Measurements from ENCODE around the gene AMER3. TPM values are rescaled to one million over a fixed set of nuclear protein-coding genes. Genes with fewer than 3 reads are reported as not detected.

The AMER3 gene
- total RNA-seq, 4 donors from 2014 or later, result not detected

GRCh38 chr2:130766711-130767407 lies 11.5 kb downstream of the AMER3 start:
- no peak overlapping the region for H3K27ac ChIP-seq
- no peak for TF ChIP-seq POLR2A (IDR thresholded peaks at IDR 0.05)
- no peak for TF ChIP-seq CTCF (IDR thresholded peaks at IDR 0.05 in 4 of 5, conservative IDR thresholded peaks at IDR 0.05 in 1 of 5)
- no peaks in the 10 kb centered on the region for H3K9me3 ChIP-seq
- no peaks in the 10 kb centered on the region for H3K27me3 ChIP-seq
- ATAC-seq (no peak), DNase-seq (no peak)
- no peak overlapping the region for H3K4me3 ChIP-seq
- in situ Hi-C loops (cut with MboI; ENCODE audit: low sequenced_read_pairs in 4 of 4), result no loop called here
- intact Hi-C loops (cut with DNase I; ENCODE audit: low total_unique reads), result no loop called here
- H3K36me3 ChIP-seq, result no peaks in the 10 kb centered on the region
- H3K4me1 ChIP-seq, result no peaks in the 10 kb centered on the region

- Histone ChIP-seq H3K36me3 (no peaks in the 10 kb centered on the region), H3K9me3 (no peaks in the 10 kb centered on the region), H3K27me3 (no peaks in the 10 kb centered on the region), H3K4me1 (no peaks in the 10 kb centered on the region), H3K4me3 (no peak overlapping the region), H3K27ac (no peak overlapping the region)
- no peak for TF ChIP-seq CTCF (IDR thresholded peaks at IDR 0.05 in 4 of 5, conservative IDR thresholded peaks at IDR 0.05 in 1 of 5)
- TF ChIP-seq POLR2A (IDR thresholded peaks at IDR 0.05), result no peak
- intact Hi-C loops (cut with DNase I; ENCODE audit: low total_unique reads) (no loop called here), in situ Hi-C loops (cut with MboI; ENCODE audit: low sequenced_read_pairs in 4 of 4) (no loop called here)
- DNase-seq, result no peak
- no peak for ATAC-seq
Observed at GRCh38 chr2:130767408-130767775, 12.1 kb downstream of the AMER3 start.

GRCh38 chr2:130768191-130768855 lies 13.0 kb downstream of the AMER3 start:
- Histone ChIP-seq H3K4me3 (no peak overlapping the region), H3K27ac (no peak overlapping the region), H3K9me3 (no peaks in the 10 kb centered on the region), H3K36me3 (no peaks in the 10 kb centered on the region), H3K27me3 (no peaks in the 10 kb centered on the region), H3K4me1 (no peaks in the 10 kb centered on the region)
- TF ChIP-seq CTCF (IDR thresholded peaks at IDR 0.05 in 4 of 5, conservative IDR thresholded peaks at IDR 0.05 in 1 of 5), result no peak
- no peak for TF ChIP-seq POLR2A (IDR thresholded peaks at IDR 0.05)
- in situ Hi-C loops (cut with MboI; ENCODE audit: low sequenced_read_pairs in 4 of 4) (no loop called here), intact Hi-C loops (cut with DNase I; ENCODE audit: low total_unique reads) (no loop called here)
- DNase-seq, result no peak
- no peak for ATAC-seq

GRCh38 chr2:130769343-130769907 lies 14.1 kb downstream of the AMER3 start:
- in situ Hi-C loops (cut with MboI; ENCODE audit: low sequenced_read_pairs in 4 of 4), result no loop called here
- Histone ChIP-seq H3K9me3 (no peaks in the 10 kb centered on the region), H3K36me3 (no peaks in the 10 kb centered on the region), H3K27me3 (no peaks in the 10 kb centered on the region), H3K27ac (no peak overlapping the region), H3K4me1 (no peaks in the 10 kb centered on the region), H3K4me3 (no peak overlapping the region)
- ATAC-seq (no peak), DNase-seq (no peak)
- intact Hi-C loops (cut with DNase I; ENCODE audit: low total_unique reads), result no loop called here
- TF ChIP-seq CTCF (IDR thresholded peaks at IDR 0.05 in 4 of 5, conservative IDR thresholded peaks at IDR 0.05 in 1 of 5) (no peak), POLR2A (IDR thresholded peaks at IDR 0.05) (no peak)
